ENCODE measurements around the gene CDH8. TPM values are rescaled to one million over a fixed set of nuclear protein-coding genes. Genes with fewer than 3 reads are reported as not detected.
A peak's percentile ranks its signal among the peaks of the same experiment; 100 is the strongest.

The CDH8 gene
- under 0.01 TPM in 2 replicates for total RNA-seq (2012; rRNA removed)

GRCh38 chr16:62036101-62036801, at the start of gene CDH8:
TSS of gene CDH8 (minus strand) at chr16:62036438. CDS start at chr16:62021403, 15,035 bp downstream.
- H3K4me1 ChIP-seq (ENCODE audit: control insufficient read depth, insufficient read depth, low read length), result no peaks in the 10 kb centered on the region
- H3K9ac ChIP-seq (ENCODE audit: low read depth, low read length), result no peak within 1 kb of the TSS
- H3K9me3 ChIP-seq (replicated peaks; ENCODE audit: low read length), result no peaks in the 10 kb centered on the region
- peak within 1 kb of the TSS; percentile 63 for H3K4me2 ChIP-seq (ENCODE audit: low read length)
- H3K36me3 ChIP-seq (ENCODE audit: insufficient read depth, low read length), result no peaks in the 10 kb centered on the region
- H3K4me3 ChIP-seq (ENCODE audit: low read length), result peak within 1 kb of the TSS; percentile 62
- peaks cover 40% of the 10 kb centered on the region for H3K27me3 ChIP-seq (ENCODE audit: control insufficient read depth, insufficient read depth, low read length)

GRCh38 chr16:62079236-62079635, 43.0 kb upstream of the CDH8 start:
- Histone ChIP-seq H3K4me3 (ENCODE audit: low read length) (no peak overlapping the region), H3K9ac (ENCODE audit: low read depth, low read length) (no peak overlapping the region), H3K36me3 (ENCODE audit: insufficient read depth, low read length) (no peaks in the 10 kb centered on the region), H3K27me3 (ENCODE audit: control insufficient read depth, insufficient read depth, low read length) (no peaks in the 10 kb centered on the region), H3K9me3 (replicated peaks; ENCODE audit: low read length) (peaks cover 4% of the 10 kb centered on the region), H3K4me1 (ENCODE audit: control insufficient read depth, insufficient read depth, low read length) (no peaks in the 10 kb centered on the region), H3K4me2 (ENCODE audit: low read length) (no peak overlapping the region)

- no peak overlapping the region for H3K4me3 ChIP-seq (ENCODE audit: low read length)
- no peak overlapping the region for H3K9ac ChIP-seq (ENCODE audit: low read depth, low read length)
- no peaks in the 10 kb centered on the region for H3K4me1 ChIP-seq (ENCODE audit: control insufficient read depth, insufficient read depth, low read length)
These were observed 41.8 kb upstream of the CDH8 start for GRCh38 chr16:62077998-62078397.

GRCh38 chr16:62076886-62077285, 40.6 kb upstream of the CDH8 start:
- H3K9me3 ChIP-seq (replicated peaks; ENCODE audit: low read length), result peaks cover 4% of the 10 kb centered on the region
- no peak overlapping the region for H3K9ac ChIP-seq (ENCODE audit: low read depth, low read length)
- H3K4me2 ChIP-seq (ENCODE audit: low read length), result no peak overlapping the region
- H3K4me1 ChIP-seq (ENCODE audit: control insufficient read depth, insufficient read depth, low read length), result no peaks in the 10 kb centered on the region
- no peak overlapping the region for H3K4me3 ChIP-seq (ENCODE audit: low read length)
- H3K27me3 ChIP-seq (ENCODE audit: control insufficient read depth, insufficient read depth, low read length), result no peaks in the 10 kb centered on the region
- no peaks in the 10 kb centered on the region for H3K36me3 ChIP-seq (ENCODE audit: insufficient read depth, low read length)

More at GRCh38 chr16:62077998-62078397, 41.8 kb upstream of the CDH8 start:
- Histone ChIP-seq H3K27me3 (ENCODE audit: control insufficient read depth, insufficient read depth, low read length) (no peaks in the 10 kb centered on the region), H3K9me3 (replicated peaks; ENCODE audit: low read length) (peaks cover 4% of the 10 kb centered on the region), H3K4me2 (ENCODE audit: low read length) (no peak overlapping the region), H3K36me3 (ENCODE audit: insufficient read depth, low read length) (no peaks in the 10 kb centered on the region)

GRCh38 chr16:62068747-62069146, 32.5 kb upstream of the CDH8 start:
- Histone ChIP-seq H3K9me3 (replicated peaks; ENCODE audit: low read length) (no peaks in the 10 kb centered on the region), H3K4me1 (ENCODE audit: control insufficient read depth, insufficient read depth, low read length) (no peaks in the 10 kb centered on the region), H3K4me2 (ENCODE audit: low read length) (no peak overlapping the region), H3K36me3 (ENCODE audit: insufficient read depth, low read length) (no peaks in the 10 kb centered on the region), H3K4me3 (ENCODE audit: low read length) (no peak overlapping the region), H3K9ac (ENCODE audit: low read depth, low read length) (no peak overlapping the region), H3K27me3 (ENCODE audit: control insufficient read depth, insufficient read depth, low read length) (no peaks in the 10 kb centered on the region)

- Histone ChIP-seq H3K9ac (ENCODE audit: low read depth, low read length) (no peak overlapping the region), H3K9me3 (replicated peaks; ENCODE audit: low read length) (no peaks in the 10 kb centered on the region), H3K36me3 (ENCODE audit: insufficient read depth, low read length) (no peaks in the 10 kb centered on the region), H3K4me2 (ENCODE audit: low read length) (no peak overlapping the region), H3K4me3 (ENCODE audit: low read length) (no peak overlapping the region), H3K27me3 (ENCODE audit: control insufficient read depth, insufficient read depth, low read length) (no peaks in the 10 kb centered on the region), H3K4me1 (ENCODE audit: control insufficient read depth, insufficient read depth, low read length) (no peaks in the 10 kb centered on the region)
These were observed 31.7 kb upstream of the CDH8 start for GRCh38 chr16:62067981-62068380.

- Histone ChIP-seq H3K9me3 (replicated peaks; ENCODE audit: low read length) (no peaks in the 10 kb centered on the region), H3K4me1 (ENCODE audit: control insufficient read depth, insufficient read depth, low read length) (no peaks in the 10 kb centered on the region), H3K4me2 (ENCODE audit: low read length) (no peak overlapping the region), H3K4me3 (ENCODE audit: low read length) (no peak overlapping the region), H3K9ac (ENCODE audit: low read depth, low read length) (no peak overlapping the region), H3K36me3 (ENCODE audit: insufficient read depth, low read length) (no peaks in the 10 kb centered on the region), H3K27me3 (ENCODE audit: control insufficient read depth, insufficient read depth, low read length) (no peaks in the 10 kb centered on the region)
These were observed 30.9 kb upstream of the CDH8 start for GRCh38 chr16:62067182-62067581.

GRCh38 chr16:62066747-62067146, 30.5 kb upstream of the CDH8 start:
- Histone ChIP-seq H3K9me3 (replicated peaks; ENCODE audit: low read length) (no peaks in the 10 kb centered on the region), H3K4me2 (ENCODE audit: low read length) (no peak overlapping the region), H3K27me3 (ENCODE audit: control insufficient read depth, insufficient read depth, low read length) (no peaks in the 10 kb centered on the region), H3K9ac (ENCODE audit: low read depth, low read length) (no peak overlapping the region), H3K4me3 (ENCODE audit: low read length) (no peak overlapping the region), H3K36me3 (ENCODE audit: insufficient read depth, low read length) (no peaks in the 10 kb centered on the region), H3K4me1 (ENCODE audit: control insufficient read depth, insufficient read depth, low read length) (no peaks in the 10 kb centered on the region)

- no peaks in the 10 kb centered on the region for H3K9me3 ChIP-seq (replicated peaks; ENCODE audit: low read length)
- H3K4me1 ChIP-seq (ENCODE audit: control insufficient read depth, insufficient read depth, low read length), result no peaks in the 10 kb centered on the region
- H3K4me3 ChIP-seq (ENCODE audit: low read length), result no peak overlapping the region
- H3K27me3 ChIP-seq (ENCODE audit: control insufficient read depth, insufficient read depth, low read length), result no peaks in the 10 kb centered on the region
- no peaks in the 10 kb centered on the region for H3K36me3 ChIP-seq (ENCODE audit: insufficient read depth, low read length)
- H3K9ac ChIP-seq (ENCODE audit: low read depth, low read length), result no peak overlapping the region
- H3K4me2 ChIP-seq (ENCODE audit: low read length), result no peak overlapping the region
These were observed 27.9 kb upstream of the CDH8 start for GRCh38 chr16:62064173-62064572.

- H3K9me3 ChIP-seq (replicated peaks; ENCODE audit: low read length), result no peaks in the 10 kb centered on the region
- H3K9ac ChIP-seq (ENCODE audit: low read depth, low read length), result no peak overlapping the region
- H3K4me1 ChIP-seq (ENCODE audit: control insufficient read depth, insufficient read depth, low read length), result no peaks in the 10 kb centered on the region
- no peak overlapping the region for H3K4me3 ChIP-seq (ENCODE audit: low read length)
- H3K4me2 ChIP-seq (ENCODE audit: low read length), result no peak overlapping the region
- H3K36me3 ChIP-seq (ENCODE audit: insufficient read depth, low read length), result no peaks in the 10 kb centered on the region
- no peaks in the 10 kb centered on the region for H3K27me3 ChIP-seq (ENCODE audit: control insufficient read depth, insufficient read depth, low read length)
These were observed 23.9 kb upstream of the CDH8 start for GRCh38 chr16:62060089-62060488.

GRCh38 chr16:62059527-62059926, 23.3 kb upstream of the CDH8 start:
- Histone ChIP-seq H3K4me2 (ENCODE audit: low read length) (no peak overlapping the region), H3K9me3 (replicated peaks; ENCODE audit: low read length) (no peaks in the 10 kb centered on the region), H3K36me3 (ENCODE audit: insufficient read depth, low read length) (no peaks in the 10 kb centered on the region), H3K9ac (ENCODE audit: low read depth, low read length) (no peak overlapping the region), H3K27me3 (ENCODE audit: control insufficient read depth, insufficient read depth, low read length) (no peaks in the 10 kb centered on the region), H3K4me1 (ENCODE audit: control insufficient read depth, insufficient read depth, low read length) (no peaks in the 10 kb centered on the region), H3K4me3 (ENCODE audit: low read length) (no peak overlapping the region)

GRCh38 chr16:62058412-62058811, 22.2 kb upstream of the CDH8 start:
- Histone ChIP-seq H3K36me3 (ENCODE audit: insufficient read depth, low read length) (no peaks in the 10 kb centered on the region), H3K9ac (ENCODE audit: low read depth, low read length) (no peak overlapping the region), H3K4me3 (ENCODE audit: low read length) (no peak overlapping the region), H3K9me3 (replicated peaks; ENCODE audit: low read length) (no peaks in the 10 kb centered on the region), H3K4me2 (ENCODE audit: low read length) (no peak overlapping the region), H3K4me1 (ENCODE audit: control insufficient read depth, insufficient read depth, low read length) (no peaks in the 10 kb centered on the region), H3K27me3 (ENCODE audit: control insufficient read depth, insufficient read depth, low read length) (no peaks in the 10 kb centered on the region)
